Stimulated activated CD4-positive, alpha-beta T cell treated with anti-CD3 and anti-CD28 coated beads, TNF-alpha, amount 100 ng/mL, for 1 hour (primary cell): ENCODE data around the gene AP3M1.

Source experiments
- DNase-seq, 3 donors: peaks; one replicate each; pipeline ENCODE4 v3.0.0-alpha.2; 2020; ENCODE audit warnings: low read depth in 3 of 3, low spot score in 1 of 3

AP3M1 gene

DNA sequence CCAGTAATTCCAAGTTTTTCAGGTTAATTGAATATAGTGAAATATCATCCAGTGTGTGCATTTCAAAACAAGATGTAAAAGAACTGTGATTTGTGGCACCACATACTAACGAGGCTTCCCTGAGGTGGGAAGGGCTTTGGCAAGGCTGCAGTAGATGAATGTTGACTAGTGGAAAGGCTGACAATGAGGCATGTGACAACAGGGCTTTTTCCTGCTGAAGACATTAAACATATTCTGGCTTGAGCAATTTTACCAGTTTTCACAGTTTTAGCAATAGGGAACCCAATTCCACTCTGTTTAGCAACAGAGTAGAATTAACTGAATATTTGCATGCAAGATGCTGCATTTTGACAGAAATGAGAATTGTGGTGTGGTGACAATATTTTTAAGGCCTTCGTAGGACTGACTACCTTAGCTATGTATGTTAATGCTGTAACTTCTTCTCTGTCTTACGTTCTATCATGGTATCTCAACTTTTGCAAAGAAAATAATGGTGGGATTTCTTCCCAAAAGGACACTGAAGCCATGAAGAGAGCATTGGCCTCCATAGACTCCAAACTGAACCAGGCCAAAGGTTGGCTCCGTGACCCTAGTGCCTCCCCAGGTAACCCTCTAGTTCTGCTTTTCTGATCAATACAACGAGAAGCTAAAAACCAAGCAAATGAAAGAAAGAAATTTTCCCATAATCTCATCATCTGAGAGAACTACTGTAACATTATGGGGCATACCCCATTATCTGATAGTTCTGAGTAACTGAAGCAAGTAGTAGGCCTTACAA lies 68.5 kb downstream of the AP3M1 start:
- no peak for DNase-seq

DNA sequence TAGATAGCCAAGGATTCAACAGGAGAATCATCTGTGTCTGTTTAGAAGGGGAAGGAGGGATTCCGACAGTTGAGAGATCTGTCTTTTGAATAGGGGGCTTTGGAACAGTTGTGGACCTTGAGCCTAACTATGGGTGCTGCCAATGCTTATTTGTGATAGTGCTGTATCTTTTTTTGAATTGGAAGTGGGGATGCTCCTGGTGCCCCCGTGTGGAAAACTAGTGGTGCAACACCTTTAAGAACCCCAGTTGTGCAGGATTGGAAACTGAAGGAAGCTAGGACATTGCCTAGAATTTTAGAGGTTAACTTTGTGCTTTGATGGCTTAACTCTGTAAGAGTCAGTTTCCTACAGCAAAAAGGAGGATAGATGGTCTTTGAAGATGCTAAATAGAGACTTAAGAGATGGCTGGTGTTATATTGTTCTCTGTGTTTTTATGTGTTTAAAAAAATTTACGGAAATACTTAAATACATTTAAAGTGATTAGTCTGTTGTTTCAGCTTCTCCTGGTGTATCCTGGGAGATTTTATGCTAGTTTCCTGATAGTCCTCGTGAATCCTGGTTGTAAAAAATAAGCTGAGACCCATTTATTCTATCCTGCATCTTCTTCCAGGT lies 69.3 kb downstream of the AP3M1 start:
- no peak for DNase-seq

- DNase-seq, result no peak
Observed at GRCh38 chr10:74079936-74080590, 70.6 kb downstream of the AP3M1 start.

DNA sequence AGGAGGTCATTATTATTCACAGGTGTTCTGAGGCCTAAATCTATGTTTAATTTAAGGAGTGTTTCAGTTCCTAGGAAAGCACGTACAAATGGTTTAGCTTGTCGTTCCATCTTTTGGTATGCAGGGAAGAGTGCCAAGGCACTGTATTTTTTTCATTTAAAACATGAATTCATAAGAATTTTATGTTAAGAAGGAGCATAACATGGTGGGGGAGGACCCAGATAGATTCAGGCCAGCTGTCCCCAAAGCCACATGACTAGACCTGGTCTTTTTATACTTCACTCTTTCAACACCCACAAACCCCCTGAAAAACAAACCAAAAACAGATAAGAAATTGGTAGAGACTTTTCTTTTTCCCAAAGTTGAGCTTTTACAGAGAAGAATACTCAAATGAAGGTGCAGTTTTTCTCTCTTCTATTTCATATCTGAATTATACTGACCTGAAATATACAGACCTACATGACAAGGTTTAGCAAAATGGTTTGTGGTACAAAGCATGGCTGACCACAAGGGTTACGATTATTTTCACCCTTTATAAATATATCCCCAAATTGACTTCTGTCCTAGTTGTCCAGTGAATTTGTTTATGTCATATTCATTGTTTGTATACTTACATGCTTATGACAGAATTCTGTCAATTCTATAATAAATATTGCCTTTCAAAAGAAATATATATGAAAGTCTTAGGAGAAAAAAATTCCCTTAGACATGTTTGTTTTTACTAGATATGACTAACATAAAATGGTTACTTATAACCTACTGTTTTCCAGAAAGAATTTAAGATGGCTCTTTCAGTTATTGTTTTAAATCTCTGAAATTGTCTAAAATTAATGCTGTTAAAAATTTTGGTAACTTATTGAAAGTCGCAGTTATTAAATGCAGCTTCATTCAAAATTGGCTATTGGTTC lies 71.3 kb downstream of the AP3M1 start:
- no peak for DNase-seq

DNA sequence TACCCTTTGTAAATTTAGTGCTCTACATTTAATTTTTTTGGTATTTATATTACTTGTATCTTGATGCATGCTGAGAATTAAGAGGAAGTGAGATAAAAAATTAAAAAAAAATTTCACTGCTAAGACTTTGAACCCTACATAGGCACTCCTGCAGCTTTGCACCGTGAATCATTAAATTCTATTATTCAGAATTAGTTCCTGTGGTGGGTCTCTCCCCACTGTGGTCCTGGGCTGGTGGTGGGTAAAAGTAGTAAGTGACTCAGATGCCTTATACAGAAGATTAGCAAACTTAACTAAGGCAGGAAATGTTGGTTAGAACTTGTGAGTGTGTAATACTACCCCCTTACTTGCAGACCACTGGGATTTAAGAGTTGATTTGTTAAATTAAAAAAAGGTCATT lies 72.6 kb downstream of the AP3M1 start:
- no peak for DNase-seq

- DNase-seq, result no peak
Observed at GRCh38 chr10:74077416-74077815, 73.2 kb downstream of the AP3M1 start.

- DNase-seq, result no peak
Observed at GRCh38 chr10:74076961-74077360, 73.7 kb downstream of the AP3M1 start.

DNA sequence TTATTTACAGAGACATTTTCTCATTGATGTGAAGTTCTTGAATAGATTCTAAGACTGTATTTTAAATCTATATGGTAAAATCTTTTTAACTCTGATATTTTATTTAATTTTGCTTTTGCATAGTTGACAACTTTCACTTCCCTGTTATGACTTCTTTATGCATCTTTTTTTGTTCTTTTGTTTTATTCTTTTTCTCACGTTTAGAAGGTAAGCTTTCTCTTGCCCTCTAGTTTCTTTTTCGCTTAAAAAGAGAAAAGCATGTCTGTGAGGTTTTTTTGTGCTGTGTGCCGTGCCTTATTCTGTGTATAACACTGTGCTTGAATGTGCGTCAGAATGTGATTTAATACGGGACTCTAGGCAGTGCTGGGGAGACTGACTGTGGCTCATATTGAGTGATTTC lies 74.7 kb downstream of the AP3M1 start:
- no peak for DNase-seq

DNA sequence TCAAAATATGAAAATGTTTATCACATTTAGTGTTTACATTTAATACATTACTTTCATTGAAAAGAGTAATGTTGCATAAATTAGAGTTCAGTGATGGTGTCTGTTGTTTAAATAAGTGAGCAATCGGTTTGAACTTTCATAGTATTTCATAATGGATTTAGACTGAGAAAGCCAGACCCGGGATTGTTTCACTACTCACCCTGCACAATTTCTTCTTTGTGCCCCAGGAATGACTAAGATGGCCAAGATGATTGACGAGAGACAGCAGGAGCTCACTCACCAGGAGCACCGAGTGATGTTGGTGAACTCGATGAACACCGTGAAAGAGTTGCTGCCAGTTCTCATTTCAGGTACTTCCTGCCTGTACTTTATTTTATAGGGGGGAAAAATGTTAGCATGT lies 78.1 kb downstream of the AP3M1 start:
- no peak for DNase-seq

DNA sequence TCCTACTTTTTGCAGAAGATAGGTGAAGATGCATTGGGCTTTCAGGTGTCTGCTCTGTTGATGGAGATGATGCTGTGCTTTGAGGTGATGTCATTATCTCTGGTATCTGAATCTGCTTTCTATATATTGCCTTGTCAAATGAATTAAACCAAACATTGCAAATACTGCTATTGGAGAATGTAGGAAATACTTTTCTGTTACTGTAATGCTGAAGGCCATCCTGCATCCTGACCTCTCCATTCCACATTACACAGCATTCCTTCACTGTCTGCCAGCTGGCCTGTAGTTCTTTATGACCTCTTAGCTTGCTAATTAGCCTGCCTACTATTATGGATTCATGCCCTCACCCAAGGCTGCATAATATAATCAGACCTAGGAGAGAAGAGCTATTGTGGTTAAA lies 79.5 kb downstream of the AP3M1 start:
- no peak for DNase-seq
